AG09309 (cell line): Measurements from ENCODE around the gene CNOT1.

ENCODE experiments used
- DNase-seq: peaks from one replicate; pipeline ENCODE4 v3.0.0-alpha.2; 2010; ENCODE audit warnings: low read depth
- H3K4me3 ChIP-seq: 2 replicates; pipeline ENCODE4 v1.5.1; 2011; ENCODE audit warnings: mild to moderate bottlenecking, low read depth, low read length, moderate library complexity; ENCODE audit not compliant: control insufficient read depth
- CTCF ChIP-seq: IDR thresholded peaks from 2 replicates; pipeline ENCODE4 v1.5.1; 2011; ENCODE audit warnings: mild to moderate bottlenecking, low read depth, low read length, inconsistent platforms; ENCODE audit not compliant: insufficient read depth, control insufficient read depth; ENCODE audit errors: missing control alignments

The CNOT1 gene

DNA sequence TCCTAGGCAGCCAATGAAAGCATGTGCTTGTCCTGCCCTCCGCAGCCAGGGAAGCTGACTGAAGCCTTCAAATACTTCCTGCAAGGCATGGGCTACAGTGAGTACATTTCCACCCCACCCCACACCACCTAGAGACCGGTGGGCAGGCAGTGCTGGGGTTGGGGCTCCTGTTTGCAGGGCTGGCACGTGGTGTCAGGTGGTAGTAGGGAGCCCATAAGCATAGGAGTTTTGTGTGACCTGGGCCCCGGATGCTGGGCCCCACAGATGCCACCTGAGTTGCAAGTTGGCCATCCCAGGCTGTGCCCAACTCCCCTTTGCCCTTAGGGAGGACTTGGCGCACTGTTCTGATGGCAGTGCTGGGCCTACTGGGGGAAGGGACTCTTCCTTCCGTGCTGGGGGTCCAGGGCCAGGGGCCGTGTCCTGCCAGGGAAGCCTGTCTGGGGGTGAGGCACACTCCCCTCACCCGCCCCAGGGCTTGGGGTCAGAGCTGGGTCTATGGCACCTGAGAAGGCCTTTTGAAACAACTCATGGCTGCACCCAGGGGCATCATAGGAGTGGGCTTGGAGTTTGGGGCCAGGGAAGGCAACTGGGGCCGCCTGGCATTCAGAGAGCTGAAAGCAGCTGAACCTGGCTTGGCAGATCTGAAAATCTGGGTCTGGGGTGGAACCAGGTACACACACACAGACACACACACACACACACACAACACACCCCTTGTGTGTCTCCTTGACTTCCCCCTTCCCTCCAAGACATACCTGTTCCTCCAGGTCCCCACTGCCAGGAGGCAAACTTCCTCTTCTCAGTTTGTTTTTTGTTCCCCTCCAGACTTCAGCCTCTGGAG is 120.2 kb downstream of the CNOT1 start:
- H3K4me3 ChIP-seq, result no peak overlapping the region
- TF ChIP-seq CTCF, result no peak
- DNase-seq, result no peak

GRCh38 chr16:58508671-58509251 is 120.9 kb downstream of the CNOT1 start:
- DNase-seq, result no peak
- H3K4me3 ChIP-seq, result no peak overlapping the region
- TF ChIP-seq CTCF, result no peak

DNA sequence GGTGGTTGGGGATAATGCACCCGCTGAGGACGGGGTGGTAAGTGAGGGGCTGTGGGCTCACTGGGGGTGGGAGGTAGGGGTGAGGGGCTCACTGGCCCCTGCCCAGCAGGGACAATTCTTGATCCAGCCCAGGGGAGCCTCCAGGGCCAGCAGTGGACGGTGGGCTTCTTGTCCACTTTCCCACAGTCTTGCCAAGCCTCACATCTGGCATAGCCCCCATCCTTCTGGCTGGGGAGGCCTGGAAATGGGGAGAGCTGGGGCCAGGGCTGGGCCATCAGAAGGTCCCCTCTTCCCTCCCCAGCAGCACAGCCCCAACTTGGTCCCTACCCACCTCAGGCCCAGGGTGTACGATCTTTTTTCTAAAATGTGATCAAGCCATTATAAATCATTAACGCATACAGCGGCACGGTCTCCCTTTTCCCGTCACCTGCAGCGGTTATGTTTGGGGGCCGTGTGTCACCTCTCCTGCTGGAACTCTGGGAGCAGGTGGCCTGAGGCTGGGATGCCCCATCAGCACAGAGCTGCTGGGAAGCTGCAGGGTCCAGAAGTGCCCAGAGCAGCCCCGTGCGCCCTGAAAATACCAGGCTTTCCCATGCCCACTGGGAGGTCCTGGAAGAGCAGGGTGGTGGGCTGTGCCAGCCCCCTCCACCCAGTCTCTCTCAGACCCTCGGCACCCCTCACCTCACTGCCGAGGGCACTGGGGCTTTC is 121.5 kb downstream of the CNOT1 start:
- no peak overlapping the region for H3K4me3 ChIP-seq
- no peak for DNase-seq
- TF ChIP-seq CTCF, result no peak

- TF ChIP-seq CTCF, result no peak
- no peak overlapping the region for H3K4me3 ChIP-seq
- no peak for DNase-seq
Measured at GRCh38 chr16:58507195-58507962, 122.2 kb downstream of the CNOT1 start.

DNA sequence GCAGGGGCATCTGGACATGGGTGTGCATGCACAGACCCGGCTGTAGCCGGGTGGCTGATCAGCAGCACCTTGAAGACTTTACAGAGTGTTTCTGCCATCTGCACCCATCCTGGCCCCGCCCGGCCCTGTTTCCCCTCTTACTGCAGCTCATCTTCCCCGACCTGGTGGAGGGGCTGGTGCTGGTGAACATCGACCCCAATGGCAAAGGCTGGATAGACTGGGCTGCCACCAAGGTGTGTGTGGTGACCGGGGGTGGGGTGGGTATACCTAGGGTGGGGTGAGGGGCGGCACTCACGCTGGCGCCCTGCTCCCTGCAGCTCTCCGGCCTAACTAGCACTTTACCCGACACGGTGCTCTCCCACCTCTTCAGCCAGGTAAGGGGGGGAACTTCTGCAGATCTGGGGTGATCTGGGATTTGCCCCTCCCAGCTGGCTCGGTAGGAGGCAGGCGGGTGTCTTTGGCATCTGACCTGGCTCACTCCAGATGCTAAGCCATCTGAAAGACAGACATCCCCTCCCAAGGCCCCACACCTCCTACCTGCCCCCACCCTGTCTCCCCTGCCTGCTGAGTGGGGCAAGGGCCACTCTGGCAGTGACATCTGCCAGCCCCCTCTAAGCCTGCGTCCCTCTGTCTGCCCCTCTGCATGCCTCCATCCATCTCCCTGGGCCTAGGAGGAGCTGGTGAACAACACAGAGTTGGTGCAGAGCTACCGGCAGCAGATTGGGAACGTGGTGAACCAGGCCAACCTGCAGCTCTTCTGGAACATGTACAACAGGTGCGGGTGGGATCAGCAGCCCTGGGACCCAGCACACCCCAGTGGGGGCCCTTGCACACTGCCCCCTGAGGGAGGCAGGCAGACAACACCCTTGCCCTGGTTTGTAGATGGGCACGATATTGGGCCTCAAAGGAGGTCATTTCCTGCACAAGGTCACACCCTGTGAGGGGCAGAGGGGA is 123.1 kb downstream of the CNOT1 start:
- H3K4me3 ChIP-seq, result no peak overlapping the region
- no peak for DNase-seq
- TF ChIP-seq CTCF, result no peak
